Astrocyte (in vitro differentiated cells and primary cell): ENCODE measurements around the gene ADRA2A. TPM values are rescaled to one million over a fixed set of nuclear protein-coding genes. Genes with fewer than 3 reads are reported as not detected.
A peak's percentile ranks its signal among the peaks of the same experiment; 100 is the strongest.

Source experiments
- DNase-seq: peaks from one replicate; pipeline ENCODE4 v3.0.0-alpha.2; 2010; ENCODE audit warnings: low read depth
- FAIRE-seq: peaks from 2 replicates; lab custom pipeline; 2011; peaks lifted over from hg19 to GRCh38; lab: Jason Lieb, UNC
- H2AFZ ChIP-seq: 2 replicates; pipeline ENCODE4 v1.6.0; 2012; ENCODE audit warnings: low read depth, low read length, inconsistent platforms
- H3K27ac ChIP-seq: 2 replicates; pipeline ENCODE4 v1.5.1; 2011; ENCODE audit warnings: low read depth, low read length, inconsistent platforms
- H3K27me3 ChIP-seq: 2 replicates; pipeline ENCODE4 v1.6.0; 2011; ENCODE audit warnings: low read length, inconsistent platforms; ENCODE audit not compliant: insufficient read depth
- H3K36me3 ChIP-seq: 2 replicates; pipeline ENCODE4 v1.5.1; 2011; ENCODE audit warnings: low read length, inconsistent platforms; ENCODE audit not compliant: insufficient read depth
- H3K4me1 ChIP-seq: 2 replicates; pipeline ENCODE4 v1.5.1; 2011; ENCODE audit warnings: low read length, inconsistent platforms; ENCODE audit not compliant: insufficient read depth
- H3K4me2 ChIP-seq: 2 replicates; pipeline ENCODE4 v1.6.0; 2012; ENCODE audit warnings: low read length, inconsistent platforms
- H3K4me3 ChIP-seq: 2 replicates; pipeline ENCODE4 v1.5.1; 2011; ENCODE audit warnings: low read depth, mild to moderate bottlenecking, low read length, inconsistent platforms; ENCODE audit not compliant: insufficient read depth
- H3K79me2 ChIP-seq: 2 replicates; pipeline ENCODE4 v1.6.0; 2012; ENCODE audit warnings: mild to moderate bottlenecking, low read length, inconsistent platforms; ENCODE audit not compliant: insufficient read depth
- H3K9ac ChIP-seq: 2 replicates; pipeline ENCODE4 v1.6.0; 2012; ENCODE audit warnings: mild to moderate bottlenecking, low read length, inconsistent platforms
- H3K9me3 ChIP-seq: 2 replicates; pipeline ENCODE4 v1.5.1; 2012; ENCODE audit warnings: low read depth, mild to moderate bottlenecking, low read length, inconsistent platforms; ENCODE audit not compliant: insufficient read depth
- H4K20me1 ChIP-seq: 2 replicates; pipeline ENCODE4 v1.6.0; 2012; ENCODE audit warnings: low read length, inconsistent platforms; ENCODE audit not compliant: insufficient read depth
- H3K27ac Mint-ChIP-seq: one replicate; pipeline ENCODE4 v1.8.0; 2021; ENCODE audit warnings: mild to moderate bottlenecking, mixed read lengths; ENCODE audit not compliant: unreplicated experiment
- H3K27me3 Mint-ChIP-seq: one replicate; pipeline ENCODE4 v1.8.0; 2021; ENCODE audit warnings: low read depth, mixed read lengths; ENCODE audit not compliant: unreplicated experiment
- H3K36me3 Mint-ChIP-seq: one replicate; pipeline ENCODE4 v1.8.0; 2021; ENCODE audit warnings: low read depth, mixed read lengths; ENCODE audit not compliant: unreplicated experiment
- H3K4me1 Mint-ChIP-seq: one replicate; pipeline ENCODE4 v1.8.0; 2021; ENCODE audit warnings: low read depth, mixed read lengths; ENCODE audit not compliant: unreplicated experiment
- H3K4me3 Mint-ChIP-seq: one replicate; pipeline ENCODE4 v1.8.0; 2021; ENCODE audit warnings: mild to moderate bottlenecking, moderate library complexity, mixed read lengths; ENCODE audit not compliant: unreplicated experiment
- H3K9me3 Mint-ChIP-seq: one replicate; pipeline ENCODE4 v1.8.0; 2021; ENCODE audit warnings: mild to moderate bottlenecking, mixed read lengths; ENCODE audit not compliant: unreplicated experiment
- EZH2 ChIP-seq: IDR thresholded peaks from 2 replicates; pipeline ENCODE4 v1.6.1; 2012; ENCODE audit warnings: mild to moderate bottlenecking, low read length, inconsistent platforms; ENCODE audit not compliant: insufficient read depth
- total RNA-seq: library from RNA; stranded (reverse); gene quantifications from 2 replicates; pipeline ENCODE4 v1.2.1, GENCODE V29; 2021
- TF ChIP-seq, protein P1 (sequence below): IDR thresholded peaks from 2 replicates; pipeline ENCODE4 v1.5.1; 2011; ENCODE audit warnings: low read depth, mild to moderate bottlenecking, inconsistent platforms, low read length, moderate library complexity; ENCODE audit not compliant: insufficient read depth

ADRA2A gene
- total RNA-seq, 1 donor from 2014 or later = 1.2 TPM

GRCh38 chr10:111113238-111113960 lies 36.6 kb downstream of the ADRA2A start:
- peaks cover 4% of the 10 kb centered on the region for H3K9me3 Mint-ChIP-seq
- H3K27ac Mint-ChIP-seq = no peak overlapping the region
- Histone ChIP-seq H3K36me3 (no peaks in the 10 kb centered on the region), H3K79me2 (no peaks in the 10 kb centered on the region), H3K4me1 (no peaks in the 10 kb centered on the region), H3K9ac (no peak overlapping the region), H3K27me3 (no peaks in the 10 kb centered on the region), H4K20me1 (no peaks in the 10 kb centered on the region), H3K4me2 (no peak overlapping the region), H2AFZ (no peak overlapping the region), H3K4me3 (no peak overlapping the region), H3K27ac (no peak overlapping the region), H3K9me3 (no peaks in the 10 kb centered on the region)
- DNase-seq = no peak
- FAIRE-seq = no peak
- peaks cover 13% of the 10 kb centered on the region for H3K27me3 Mint-ChIP-seq
- no peak for TF ChIP-seq EZH2
- TF ChIP-seq, protein P1, sequence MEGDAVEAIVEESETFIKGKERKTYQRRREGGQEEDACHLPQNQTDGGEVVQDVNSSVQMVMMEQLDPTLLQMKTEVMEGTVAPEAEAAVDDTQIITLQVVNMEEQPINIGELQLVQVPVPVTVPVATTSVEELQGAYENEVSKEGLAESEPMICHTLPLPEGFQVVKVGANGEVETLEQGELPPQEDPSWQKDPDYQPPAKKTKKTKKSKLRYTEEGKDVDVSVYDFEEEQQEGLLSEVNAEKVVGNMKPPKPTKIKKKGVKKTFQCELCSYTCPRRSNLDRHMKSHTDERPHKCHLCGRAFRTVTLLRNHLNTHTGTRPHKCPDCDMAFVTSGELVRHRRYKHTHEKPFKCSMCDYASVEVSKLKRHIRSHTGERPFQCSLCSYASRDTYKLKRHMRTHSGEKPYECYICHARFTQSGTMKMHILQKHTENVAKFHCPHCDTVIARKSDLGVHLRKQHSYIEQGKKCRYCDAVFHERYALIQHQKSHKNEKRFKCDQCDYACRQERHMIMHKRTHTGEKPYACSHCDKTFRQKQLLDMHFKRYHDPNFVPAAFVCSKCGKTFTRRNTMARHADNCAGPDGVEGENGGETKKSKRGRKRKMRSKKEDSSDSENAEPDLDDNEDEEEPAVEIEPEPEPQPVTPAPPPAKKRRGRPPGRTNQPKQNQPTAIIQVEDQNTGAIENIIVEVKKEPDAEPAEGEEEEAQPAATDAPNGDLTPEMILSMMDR = no peak
- no peak overlapping the region for H3K4me3 Mint-ChIP-seq
- H3K36me3 Mint-ChIP-seq = no peaks in the 10 kb centered on the region
- no peaks in the 10 kb centered on the region for H3K4me1 Mint-ChIP-seq

DNA sequence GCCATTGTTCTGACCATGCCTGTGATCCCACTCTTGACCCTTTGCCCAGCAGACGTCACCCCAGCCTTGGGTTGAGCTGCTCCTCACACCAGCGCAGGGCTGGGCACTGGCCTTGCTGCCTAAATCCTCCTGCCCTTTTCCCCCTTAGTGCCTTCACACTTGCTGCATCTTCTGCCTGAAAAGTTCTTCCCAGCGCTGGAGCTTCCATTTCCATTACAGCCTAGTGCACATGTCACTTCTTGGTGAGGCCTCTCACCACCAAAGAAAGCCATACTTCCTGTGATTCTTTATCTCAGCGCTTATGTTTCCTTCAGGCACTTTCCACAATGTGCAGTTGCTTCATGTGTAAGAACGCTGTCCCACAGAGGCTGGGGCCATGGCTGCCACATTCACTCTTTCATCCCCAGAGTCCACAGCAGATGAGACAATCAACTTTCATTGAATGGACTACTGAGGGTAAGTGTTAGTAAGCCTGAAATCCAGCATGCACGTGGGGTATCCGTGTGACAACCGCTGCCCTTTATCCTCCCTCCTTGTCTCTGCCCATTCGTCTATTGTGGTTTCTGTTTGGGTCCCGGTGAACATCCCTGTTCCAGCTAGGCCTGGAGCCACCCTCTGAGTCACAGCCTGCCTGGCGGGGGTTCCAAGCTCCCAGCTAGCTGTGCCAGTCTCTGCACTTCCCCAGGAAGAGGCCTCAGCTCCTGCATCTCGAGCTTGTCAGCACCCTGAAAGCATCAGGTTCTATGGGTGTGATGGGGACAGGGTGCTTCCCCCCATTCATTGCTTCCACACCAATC lies 37.3 kb downstream of the ADRA2A start:
- peaks cover 4% of the 10 kb centered on the region for H3K9me3 Mint-ChIP-seq
- no peaks in the 10 kb centered on the region for H3K36me3 ChIP-seq
- no peak overlapping the region for H2AFZ ChIP-seq
- no peaks in the 10 kb centered on the region for H3K4me1 Mint-ChIP-seq
- H3K36me3 Mint-ChIP-seq = no peaks in the 10 kb centered on the region
- no peak overlapping the region for H3K4me3 Mint-ChIP-seq
- no peak overlapping the region for H3K27ac ChIP-seq
- no peaks in the 10 kb centered on the region for H3K4me1 ChIP-seq
- DNase-seq (no peak), FAIRE-seq (peak; percentile 45)
- H3K27ac Mint-ChIP-seq = no peak overlapping the region
- no peak for TF ChIP-seq EZH2
- TF ChIP-seq, protein P1 = no peak
- H3K79me2 ChIP-seq = no peaks in the 10 kb centered on the region
- H3K27me3 ChIP-seq = no peaks in the 10 kb centered on the region
- H3K4me3 ChIP-seq = no peak overlapping the region
- peaks cover 13% of the 10 kb centered on the region for H3K27me3 Mint-ChIP-seq
- no peaks in the 10 kb centered on the region for H4K20me1 ChIP-seq
- H3K9ac ChIP-seq = no peak overlapping the region
- H3K9me3 ChIP-seq = no peaks in the 10 kb centered on the region
- no peak overlapping the region for H3K4me2 ChIP-seq
